HG03280 (cell line): ENCODE measurements around the gene CNOT1.
"Not testable (repeated sequence)": the region's sequence is repeated elsewhere in the genome, so short reads cannot be mapped to it uniquely, and the experiment has no call there.

Source experiments
- ATAC-seq: cut with Tn5 transposase; IDR thresholded peaks from one replicate; pipeline ENCODE4 v1.9.1; 2021; ENCODE audit warnings: mild to moderate bottlenecking, moderate library complexity; ENCODE audit not compliant: unreplicated experiment

The CNOT1 gene

GRCh38 chr16:58629733-58630640 lies at the start of gene CNOT1:
CNOT1 (minus strand) TSS chr16:58629826; CDS start chr16:58599337, 30,489 bp downstream.
- ATAC-seq = peak; percentile 91

GRCh38 chr16:58678716-58679115 lies 49.1 kb upstream of the CNOT1 start:
- ATAC-seq = no peak

- ATAC-seq = no peak
Observed at GRCh38 chr16:58678269-58678668, 48.6 kb upstream of the CNOT1 start.

- ATAC-seq = no peak
Observed at GRCh38 chr16:58670946-58671583, 41.4 kb upstream of the CNOT1 start.

GRCh38 chr16:58670177-58670576 lies 40.6 kb upstream of the CNOT1 start:
- ATAC-seq = no peak

- ATAC-seq = no peak
Observed at GRCh38 chr16:58665200-58665599, 35.6 kb upstream of the CNOT1 start.

- ATAC-seq = peak; percentile 85
Observed at GRCh38 chr16:58661199-58661830, 31.7 kb upstream of the CNOT1 start.

GRCh38 chr16:58659911-58660310 lies 30.3 kb upstream of the CNOT1 start:
- ATAC-seq = not testable (repeated sequence)

GRCh38 chr16:58658796-58659211 lies 29.2 kb upstream of the CNOT1 start:
- no peak for ATAC-seq

GRCh38 chr16:58656899-58657298 lies 27.3 kb upstream of the CNOT1 start:
- ATAC-seq = no peak

GRCh38 chr16:58655215-58655596 lies 25.6 kb upstream of the CNOT1 start:
- no peak for ATAC-seq

- no peak for ATAC-seq
Observed at GRCh38 chr16:58654560-58655214, 25.1 kb upstream of the CNOT1 start.

GRCh38 chr16:58652741-58653140 lies 23.1 kb upstream of the CNOT1 start:
- ATAC-seq = no peak

- no peak for ATAC-seq
Observed at GRCh38 chr16:58651965-58652348, 22.3 kb upstream of the CNOT1 start.

GRCh38 chr16:58649707-58650106 lies 20.1 kb upstream of the CNOT1 start:
- no peak for ATAC-seq

GRCh38 chr16:58647107-58647506 lies 17.5 kb upstream of the CNOT1 start:
- no peak for ATAC-seq

GRCh38 chr16:58644765-58645487 lies 15.3 kb upstream of the CNOT1 start:
- ATAC-seq = no peak

GRCh38 chr16:58644108-58644507 lies 14.5 kb upstream of the CNOT1 start:
- ATAC-seq = no peak

- ATAC-seq = no peak
Observed at GRCh38 chr16:58640949-58641348, 11.3 kb upstream of the CNOT1 start.

GRCh38 chr16:58639836-58640235 lies 10.2 kb upstream of the CNOT1 start:
- no peak for ATAC-seq

GRCh38 chr16:58639230-58639629 lies 9.6 kb upstream of the CNOT1 start:
- no peak for ATAC-seq
